ENCODE measurements around the gene KAT7.
"Not testable (repeated sequence)": the region's sequence is repeated elsewhere in the genome, so short reads cannot be mapped to it uniquely, and the experiment has no call there.

Gene KAT7

DNA sequence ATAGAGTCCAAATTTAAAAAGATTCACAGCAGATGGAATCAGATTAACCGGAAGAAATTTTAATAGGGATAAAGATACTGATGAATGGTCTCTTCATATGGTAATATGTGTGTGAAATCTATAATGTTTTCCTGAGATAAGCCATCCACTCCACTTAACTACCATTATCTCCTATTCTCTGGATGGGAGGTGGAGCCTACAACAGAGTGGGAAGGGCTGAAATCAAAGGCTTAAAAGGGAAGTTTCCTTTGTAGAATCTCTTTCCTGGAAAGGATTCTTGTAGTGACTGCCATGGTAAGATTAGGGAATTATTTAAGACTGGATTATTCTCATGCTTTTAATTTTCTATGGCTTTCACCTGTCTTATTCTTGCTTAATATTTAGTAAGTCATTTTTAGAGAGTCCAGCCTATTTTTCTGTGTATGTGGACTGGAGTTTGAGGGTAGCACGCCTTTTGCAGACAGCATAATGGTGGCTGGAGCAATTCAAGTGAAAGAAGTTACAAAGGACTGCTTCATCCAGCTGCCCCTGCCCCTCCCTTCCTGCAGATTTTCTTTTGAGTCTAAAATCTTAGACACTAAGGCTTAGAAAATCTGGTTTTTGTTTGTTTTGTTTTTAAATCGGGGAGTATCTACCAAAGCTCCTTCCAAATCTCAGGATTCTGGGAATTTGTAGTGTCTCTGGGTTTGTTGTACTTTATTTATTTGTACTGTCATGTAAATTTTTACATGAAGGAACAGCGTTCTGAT lies 26.5 kb downstream of the KAT7 start:
- no peak for DNase-seq

DNA sequence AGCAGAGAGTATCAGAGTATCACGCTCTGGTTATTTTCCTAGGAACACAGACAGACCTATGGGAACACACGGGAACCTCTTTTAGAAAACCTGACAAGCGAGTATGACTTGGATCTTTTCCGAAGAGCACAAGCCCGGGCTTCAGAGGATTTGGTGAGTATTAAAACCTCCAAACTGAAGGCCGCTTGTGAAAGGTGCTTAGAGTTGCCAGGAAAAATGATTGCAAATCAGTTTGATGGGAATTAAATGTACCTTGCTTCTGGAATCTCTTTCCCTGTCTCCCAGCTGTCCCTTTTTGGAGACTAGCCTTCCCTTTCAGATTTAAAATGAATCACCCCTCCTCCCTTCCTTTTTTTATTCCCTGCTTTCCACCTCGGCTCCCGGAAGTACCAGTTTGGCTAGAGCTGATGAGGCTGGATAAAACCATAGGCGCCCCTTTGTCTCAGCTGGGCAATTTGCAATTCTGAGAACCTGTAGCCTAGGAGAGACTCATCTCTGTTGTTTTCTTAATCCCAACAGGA lies 27.3 kb downstream of the KAT7 start:
- no peak for DNase-seq

DNA sequence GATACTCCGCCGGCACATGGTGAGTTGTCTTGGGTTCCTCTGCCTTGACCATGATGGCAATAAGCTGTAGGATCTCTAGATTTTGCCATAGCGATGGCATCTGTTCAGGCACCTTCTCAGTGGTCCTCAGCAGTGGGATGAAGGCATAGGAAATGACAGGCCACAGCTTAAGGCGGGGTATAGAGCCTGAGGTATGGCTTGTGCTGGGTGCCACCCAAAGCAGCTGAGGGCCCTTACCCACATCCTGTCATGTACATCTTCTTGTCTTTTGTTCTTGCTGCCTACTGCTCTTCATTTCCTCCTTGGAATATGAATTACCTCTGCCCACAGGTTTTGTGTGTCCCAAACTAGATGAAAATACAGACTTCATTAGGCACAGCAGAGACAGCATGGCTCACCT lies 29.5 kb downstream of the KAT7 start:
- peak; percentile 33 for DNase-seq

GRCh38 chr17:49819138-49819537 lies 30.7 kb downstream of the KAT7 start:
- no peak for DNase-seq

DNA sequence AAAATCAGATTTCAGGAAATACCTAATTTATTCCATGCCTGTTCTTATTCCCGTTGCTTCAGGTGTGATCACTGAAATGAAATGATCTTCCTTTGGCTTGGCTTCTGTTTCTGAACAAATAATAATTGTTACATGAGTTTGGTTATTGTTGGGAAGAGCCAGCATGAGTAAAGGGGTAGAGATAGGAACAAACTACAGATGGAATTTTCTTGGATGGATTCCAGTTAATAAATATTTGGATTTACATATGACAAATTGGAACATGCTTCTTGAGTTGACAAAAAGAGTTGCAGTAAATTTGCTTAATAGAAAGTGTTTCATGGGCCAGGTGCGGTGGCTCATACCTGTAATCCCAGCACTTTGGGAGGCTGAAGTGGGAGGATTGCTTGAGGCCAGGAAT lies 31.2 kb downstream of the KAT7 start:
- DNase-seq = no peak

DNA sequence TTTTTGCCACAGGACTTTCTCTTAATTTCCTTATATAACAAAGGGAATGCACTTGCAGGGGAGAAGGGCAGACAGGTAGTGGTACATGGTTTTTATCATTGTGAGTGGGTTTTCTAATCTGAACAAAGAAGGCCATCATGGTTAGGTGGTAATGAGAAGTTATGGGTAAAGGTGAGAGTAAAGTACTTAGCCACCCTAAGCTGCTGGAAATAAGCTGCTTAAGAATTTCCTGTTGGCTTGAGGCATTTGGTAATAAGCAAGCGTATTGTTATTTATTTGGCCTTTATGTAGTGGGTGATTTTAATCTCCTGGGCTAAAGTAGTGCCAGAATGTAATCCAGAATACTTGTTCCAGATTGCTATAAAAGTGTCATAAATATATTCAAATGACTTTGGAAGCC lies 32.3 kb downstream of the KAT7 start:
- no peak for DNase-seq

DNA sequence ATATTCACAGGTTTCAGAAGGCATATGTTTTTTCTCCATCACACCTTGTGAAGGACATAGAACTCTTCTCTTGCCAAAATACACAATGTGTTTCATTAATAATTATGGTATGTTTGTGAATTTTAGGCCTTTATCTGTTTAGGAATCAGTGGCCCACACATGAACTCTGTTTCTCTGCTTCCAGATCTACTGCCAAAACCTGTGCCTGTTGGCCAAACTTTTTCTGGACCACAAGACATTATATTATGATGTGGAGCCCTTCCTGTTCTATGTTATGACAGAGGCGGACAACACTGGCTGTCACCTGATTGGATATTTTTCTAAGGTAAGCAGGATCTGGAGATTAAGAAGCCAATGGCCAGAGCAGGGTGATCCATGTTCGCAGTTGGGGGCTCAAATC lies 33.0 kb downstream of the KAT7 start:
- DNase-seq = no peak

GRCh38 chr17:49821916-49822315 lies 33.4 kb downstream of the KAT7 start:
- DNase-seq = no peak

- no peak for DNase-seq
These were observed 34.3 kb downstream of the KAT7 start for GRCh38 chr17:49822829-49823228.

- no peak for DNase-seq
These were observed 35.1 kb downstream of the KAT7 start for GRCh38 chr17:49823614-49824013.

- no peak for DNase-seq
These were observed 37.2 kb downstream of the KAT7 start for GRCh38 chr17:49825645-49826044.

GRCh38 chr17:49828325-49828724 lies 39.8 kb downstream of the KAT7 start:
- DNase-seq = not testable (repeated sequence)

DNA sequence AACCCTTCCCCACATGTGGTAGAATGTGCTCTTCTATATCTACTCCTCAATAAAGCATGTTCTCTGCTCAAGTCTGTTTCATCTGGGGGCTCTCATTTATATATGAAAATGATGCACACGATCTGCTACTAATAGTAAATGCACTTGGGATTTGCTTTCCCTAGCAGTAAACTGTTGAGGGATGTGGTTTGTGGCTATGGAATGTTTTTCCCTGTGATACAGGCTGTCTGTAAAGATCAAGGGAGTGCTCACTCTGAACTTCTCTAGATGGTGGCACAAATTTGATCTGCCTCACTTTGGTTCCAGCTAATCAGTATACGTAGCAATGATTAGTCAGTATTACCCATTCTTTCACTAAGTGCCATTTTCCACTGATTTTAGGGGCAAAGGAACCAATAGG lies 40.5 kb downstream of the KAT7 start:
- DNase-seq = no peak

GRCh38 chr17:49830605-49831004 lies 42.1 kb downstream of the KAT7 start:
- no peak for DNase-seq

GRCh38 chr17:49832840-49833599 lies 44.5 kb downstream of the KAT7 start:
- DNase-seq = no peak

GRCh38 chr17:49834118-49834743 lies 45.8 kb downstream of the KAT7 start:
- no peak for DNase-seq

DNA sequence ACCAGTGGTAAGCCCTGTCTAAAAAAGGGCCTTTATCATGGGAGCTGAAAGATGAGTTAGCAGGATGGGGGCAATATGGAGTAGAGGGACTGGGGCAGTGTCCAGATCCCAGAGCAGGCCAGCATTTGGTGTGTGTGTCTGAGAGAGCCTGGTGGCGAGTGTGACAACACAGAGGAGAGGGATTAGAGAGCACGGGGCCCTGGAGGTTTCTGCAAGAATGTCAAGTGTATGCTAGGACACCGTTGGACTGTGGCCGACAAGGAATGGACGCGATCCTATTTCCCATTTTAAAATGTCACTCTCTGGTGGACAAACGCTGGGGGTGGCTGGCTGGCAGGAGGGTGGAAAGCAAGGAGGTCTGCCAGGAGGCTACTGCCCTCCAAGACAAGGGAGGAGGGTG lies 47.0 kb downstream of the KAT7 start:
- DNase-seq = no peak

DNA sequence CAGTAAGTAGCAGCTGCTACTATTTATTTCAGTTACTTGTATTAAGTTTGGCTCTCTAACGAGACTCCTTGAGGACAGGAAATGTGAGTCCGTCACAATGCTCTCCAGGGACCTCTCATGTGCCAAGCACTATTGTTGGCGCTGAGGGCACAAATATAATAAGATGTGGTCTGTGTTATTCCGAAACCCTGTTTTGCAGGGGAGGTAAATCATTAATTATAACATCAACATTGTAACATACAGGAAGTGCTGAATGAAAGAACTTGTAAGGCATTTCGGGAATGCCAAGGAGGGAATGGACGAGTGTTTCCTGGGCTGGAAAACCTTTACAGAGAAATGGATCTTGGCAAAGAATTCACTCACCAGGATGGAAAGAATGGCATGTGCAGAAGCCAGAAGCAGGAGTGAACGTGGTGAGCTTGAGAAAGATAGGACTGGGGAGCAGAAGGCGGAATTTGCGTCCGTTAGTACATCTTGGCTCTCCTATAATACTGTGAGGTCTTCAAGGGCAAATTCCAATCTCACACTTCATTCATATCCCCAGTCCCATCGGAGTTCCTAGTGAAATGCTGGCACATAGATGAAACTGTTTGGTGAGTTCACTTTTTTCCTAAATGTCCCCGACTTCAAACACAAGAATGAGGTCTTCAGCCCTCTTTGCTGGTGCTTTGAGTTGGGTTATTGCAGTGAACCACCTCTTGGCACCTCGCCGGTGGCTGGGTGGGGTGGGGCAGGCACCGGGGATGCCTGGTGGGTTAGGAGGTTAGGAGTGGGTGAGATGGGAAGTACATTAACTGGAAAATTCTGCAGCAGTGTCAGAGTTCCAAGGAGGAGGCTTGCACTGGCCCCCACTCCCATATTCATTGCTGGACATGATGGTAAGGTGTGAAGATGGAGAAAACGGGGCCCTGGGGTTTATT lies 47.9 kb downstream of the KAT7 start:
- no peak for DNase-seq

- DNase-seq = no peak
These were observed 51.0 kb downstream of the KAT7 start for GRCh38 chr17:49839455-49839854.

DNA sequence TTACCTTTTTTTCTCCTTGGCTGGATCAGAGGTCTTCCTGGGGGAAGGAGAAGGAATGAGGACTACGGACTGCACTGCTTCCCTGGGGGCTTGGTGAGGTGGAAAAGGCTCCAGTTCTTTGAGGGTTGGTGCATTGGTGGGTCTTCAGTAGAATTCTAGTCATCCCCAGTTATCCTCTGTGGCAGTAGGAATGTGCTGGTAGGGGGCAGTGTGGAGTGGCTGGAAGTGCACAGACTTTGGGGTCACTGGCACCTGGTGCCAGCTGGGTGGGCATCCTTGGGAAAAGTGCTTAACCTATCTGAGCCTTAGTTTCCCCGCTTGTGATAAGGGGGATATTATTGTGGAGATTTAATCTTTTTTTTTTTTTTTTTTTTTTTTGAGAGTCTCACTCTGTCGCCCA lies 53.1 kb downstream of the KAT7 start:
- no peak for DNase-seq

GRCh38 chr17:49842371-49842770 lies 53.9 kb downstream of the KAT7 start:
- DNase-seq = no peak

- DNase-seq = no peak
These were observed 54.4 kb downstream of the KAT7 start for GRCh38 chr17:49842846-49843245.
